Muscle of arm (tissue), 12 donors: ENCODE data around the gene SHMT2. TPM values are rescaled to one million over a fixed set of nuclear protein-coding genes. Genes with fewer than 3 reads are reported as not detected.
A peak's percentile ranks its signal among the peaks of the same experiment; 100 is the strongest.

Experiments used
- DNase-seq: peaks from one replicate; pipeline ENCODE4 v3.0.0-alpha.2; 2013
- polyA plus RNA-seq, 12 donors: library from polyadenylated mRNA; unstranded; fragments of 120-200 nt; gene quantifications; one replicate each; pipeline ENCODE4 v1.2.1, GENCODE V29; 2013; ENCODE audit not compliant: insufficient read length in 12 of 12

Gene SHMT2
- polyA plus RNA-seq, 12 donors = 50.8 to 97.5 (median 61.8) TPM; not detected in 1

- peak; percentile 88 for DNase-seq
Observed at GRCh38 chr12:57213058-57213715, 16.3 kb upstream of the SHMT2 start.

GRCh38 chr12:57213763-57214397 is 15.6 kb upstream of the SHMT2 start:
- no peak for DNase-seq

GRCh38 chr12:57214398-57214781 is 15.1 kb upstream of the SHMT2 start:
- DNase-seq = peak; percentile 53

- DNase-seq = no peak
Observed at GRCh38 chr12:57215065-57215464, 14.4 kb upstream of the SHMT2 start.

- no peak for DNase-seq
Observed at GRCh38 chr12:57215668-57216013, 13.9 kb upstream of the SHMT2 start.

GRCh38 chr12:57216014-57216911 is 13.2 kb upstream of the SHMT2 start, which contains the start of gene NXPH4:
Gene NXPH4, plus strand, starts transcription at chr12:57216794. Its CDS starts 176 bp downstream, at chr12:57216970.
- no peak for DNase-seq

- DNase-seq = no peak
Observed at GRCh38 chr12:57216921-57217879, 12.3 kb upstream of the SHMT2 start.

GRCh38 chr12:57218030-57218853 is 11.3 kb upstream of the SHMT2 start:
- DNase-seq = no peak

- DNase-seq = no peak
Observed at GRCh38 chr12:57219205-57219992, 10.1 kb upstream of the SHMT2 start.

- no peak for DNase-seq
Observed at GRCh38 chr12:57219993-57220754, 9.3 kb upstream of the SHMT2 start.

GRCh38 chr12:57220770-57221168 is 8.7 kb upstream of the SHMT2 start:
- DNase-seq = no peak

- no peak for DNase-seq
Observed at GRCh38 chr12:57221169-57221917, 8.2 kb upstream of the SHMT2 start.

- DNase-seq = no peak
Observed at GRCh38 chr12:57222286-57223190, 7.0 kb upstream of the SHMT2 start.

- no peak for DNase-seq
Observed at GRCh38 chr12:57223191-57224165, 6.0 kb upstream of the SHMT2 start.

- no peak for DNase-seq
Observed at GRCh38 chr12:57224278-57224972, 5.1 kb upstream of the SHMT2 start.
